ENCODE results near the gene MCF2L2.

Gene MCF2L2

DNA sequence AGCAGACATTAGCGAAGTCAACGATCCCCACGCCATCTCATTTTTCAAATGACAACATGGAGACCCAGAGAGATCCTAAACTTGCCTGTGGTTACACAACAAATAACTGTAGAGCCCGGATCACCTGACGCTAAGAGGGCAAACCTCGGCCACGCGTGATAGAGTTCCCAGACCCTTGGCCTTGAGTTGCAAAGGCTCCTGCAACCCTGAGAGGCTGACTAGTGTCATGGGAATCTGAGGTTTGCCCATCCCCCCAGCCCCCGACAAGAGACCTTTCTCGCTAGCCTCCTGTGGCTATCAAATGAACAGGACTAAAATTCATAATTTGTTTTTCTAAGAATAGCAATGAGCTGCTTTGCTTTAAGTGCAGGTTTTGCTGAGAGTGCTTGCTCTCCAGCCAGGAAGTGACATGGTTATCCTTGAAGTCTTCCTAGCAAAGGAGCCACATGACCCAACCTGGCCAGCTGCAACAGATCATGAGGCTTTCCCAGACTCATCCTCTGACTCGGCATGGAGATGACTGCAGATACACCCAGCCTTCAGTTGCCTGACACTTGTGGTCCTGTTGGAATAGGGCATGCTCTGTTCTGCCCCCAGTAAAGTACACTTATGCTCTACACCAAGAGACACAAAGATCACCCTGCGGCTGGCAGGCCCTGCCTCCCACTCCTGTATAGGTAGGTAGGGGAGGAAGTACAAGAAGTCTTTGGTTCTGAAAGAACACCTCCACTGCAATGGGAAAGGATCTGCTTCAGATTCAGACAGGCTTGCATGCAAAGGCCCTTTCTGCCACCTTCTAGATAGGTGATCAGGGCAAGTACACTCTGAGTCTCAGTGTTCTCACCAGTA lies 36.0 kb downstream of the MCF2L2 start:
- TF ChIP-seq ESRRG (CRISPR knock-in tag; IDR thresholded peaks at IDR 0.05), result no peak
- TF ChIP-seq ZNF565 (CRISPR knock-in tag; conservative IDR thresholded peaks at IDR 0.05; ENCODE audit: low read depth), result no peak
- TF ChIP-seq RARB (CRISPR knock-in tag; IDR thresholded peaks at IDR 0.05), result no peak
- TF ChIP-seq, protein P1, sequence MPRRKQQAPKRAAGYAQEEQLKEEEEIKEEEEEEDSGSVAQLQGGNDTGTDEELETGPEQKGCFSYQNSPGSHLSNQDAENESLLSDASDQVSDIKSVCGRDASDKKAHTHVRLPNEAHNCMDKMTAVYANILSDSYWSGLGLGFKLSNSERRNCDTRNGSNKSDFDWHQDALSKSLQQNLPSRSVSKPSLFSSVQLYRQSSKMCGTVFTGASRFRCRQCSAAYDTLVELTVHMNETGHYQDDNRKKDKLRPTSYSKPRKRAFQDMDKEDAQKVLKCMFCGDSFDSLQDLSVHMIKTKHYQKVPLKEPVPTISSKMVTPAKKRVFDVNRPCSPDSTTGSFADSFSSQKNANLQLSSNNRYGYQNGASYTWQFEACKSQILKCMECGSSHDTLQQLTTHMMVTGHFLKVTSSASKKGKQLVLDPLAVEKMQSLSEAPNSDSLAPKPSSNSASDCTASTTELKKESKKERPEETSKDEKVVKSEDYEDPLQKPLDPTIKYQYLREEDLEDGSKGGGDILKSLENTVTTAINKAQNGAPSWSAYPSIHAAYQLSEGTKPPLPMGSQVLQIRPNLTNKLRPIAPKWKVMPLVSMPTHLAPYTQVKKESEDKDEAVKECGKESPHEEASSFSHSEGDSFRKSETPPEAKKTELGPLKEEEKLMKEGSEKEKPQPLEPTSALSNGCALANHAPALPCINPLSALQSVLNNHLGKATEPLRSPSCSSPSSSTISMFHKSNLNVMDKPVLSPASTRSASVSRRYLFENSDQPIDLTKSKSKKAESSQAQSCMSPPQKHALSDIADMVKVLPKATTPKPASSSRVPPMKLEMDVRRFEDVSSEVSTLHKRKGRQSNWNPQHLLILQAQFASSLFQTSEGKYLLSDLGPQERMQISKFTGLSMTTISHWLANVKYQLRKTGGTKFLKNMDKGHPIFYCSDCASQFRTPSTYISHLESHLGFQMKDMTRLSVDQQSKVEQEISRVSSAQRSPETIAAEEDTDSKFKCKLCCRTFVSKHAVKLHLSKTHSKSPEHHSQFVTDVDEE (CRISPR knock-in tag; IDR thresholded peaks at IDR 0.05), result no peak
- TF ChIP-seq CSDC2 (CRISPR knock-in tag; IDR thresholded peaks at IDR 0.05), result no peak
- TF ChIP-seq GLIS3 (CRISPR knock-in tag; IDR thresholded peaks at IDR 0.05), result no peak
- TF ChIP-seq ZFP3 (CRISPR knock-in tag; IDR thresholded peaks at IDR 0.05), result no peak
- no peak for TF ChIP-seq PPARA (CRISPR knock-in tag; IDR thresholded peaks at IDR 0.05; ENCODE audit: borderline replicate concordance)
- TF ChIP-seq ZNF8 (CRISPR knock-in tag; IDR thresholded peaks at IDR 0.05), result no peak
- no peak for TF ChIP-seq TOX (CRISPR knock-in tag; IDR thresholded peaks at IDR 0.05; ENCODE audit: borderline replicate concordance)
- no peak for ATAC-seq

GRCh38 chr3:183391460-183391859 lies 37.0 kb downstream of the MCF2L2 start:
- ATAC-seq, result no peak
- TF ChIP-seq, protein P1 (CRISPR knock-in tag; IDR thresholded peaks at IDR 0.05), result no peak
- TF ChIP-seq ZFP3 (CRISPR knock-in tag; IDR thresholded peaks at IDR 0.05) (no peak), ARNTL (CRISPR knock-in tag; IDR thresholded peaks at IDR 0.05; ENCODE audit: borderline replicate concordance, low read depth) (no peak), ZC3H10 (CRISPR knock-in tag; IDR thresholded peaks at IDR 0.05) (no peak), GLIS3 (CRISPR knock-in tag; IDR thresholded peaks at IDR 0.05) (no peak), ESRRG (CRISPR knock-in tag; IDR thresholded peaks at IDR 0.05) (no peak), SNAI2 (CRISPR knock-in tag; IDR thresholded peaks at IDR 0.05) (no peak)
- TF ChIP-seq, protein P2, sequence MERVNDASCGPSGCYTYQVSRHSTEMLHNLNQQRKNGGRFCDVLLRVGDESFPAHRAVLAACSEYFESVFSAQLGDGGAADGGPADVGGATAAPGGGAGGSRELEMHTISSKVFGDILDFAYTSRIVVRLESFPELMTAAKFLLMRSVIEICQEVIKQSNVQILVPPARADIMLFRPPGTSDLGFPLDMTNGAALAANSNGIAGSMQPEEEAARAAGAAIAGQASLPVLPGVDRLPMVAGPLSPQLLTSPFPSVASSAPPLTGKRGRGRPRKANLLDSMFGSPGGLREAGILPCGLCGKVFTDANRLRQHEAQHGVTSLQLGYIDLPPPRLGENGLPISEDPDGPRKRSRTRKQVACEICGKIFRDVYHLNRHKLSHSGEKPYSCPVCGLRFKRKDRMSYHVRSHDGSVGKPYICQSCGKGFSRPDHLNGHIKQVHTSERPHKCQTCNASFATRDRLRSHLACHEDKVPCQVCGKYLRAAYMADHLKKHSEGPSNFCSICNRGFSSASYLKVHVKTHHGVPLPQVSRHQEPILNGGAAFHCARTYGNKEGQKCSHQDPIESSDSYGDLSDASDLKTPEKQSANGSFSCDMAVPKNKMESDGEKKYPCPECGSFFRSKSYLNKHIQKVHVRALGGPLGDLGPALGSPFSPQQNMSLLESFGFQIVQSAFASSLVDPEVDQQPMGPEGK (CRISPR knock-in tag; IDR thresholded peaks at IDR 0.05; ENCODE audit: borderline replicate concordance), result no peak

DNA sequence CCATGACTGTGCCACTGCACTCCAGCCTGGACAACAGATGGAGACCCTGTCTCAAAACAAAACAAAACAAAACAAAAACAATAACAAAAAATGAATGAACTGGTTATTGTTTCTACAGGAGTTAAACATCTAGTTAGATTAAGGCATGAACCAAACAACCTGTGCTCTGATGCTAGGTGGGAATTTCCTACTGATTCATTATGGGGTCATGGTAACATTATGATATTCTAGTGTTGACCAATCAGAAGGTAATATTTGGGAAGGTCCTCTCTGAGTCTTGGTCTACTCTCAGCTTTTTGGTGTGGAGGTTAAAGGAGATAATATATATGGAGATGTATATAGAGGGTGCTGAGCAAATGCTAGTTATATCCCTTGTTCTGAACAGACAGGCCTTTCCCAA lies 37.6 kb downstream of the MCF2L2 start:
- no peak for ATAC-seq
- TF ChIP-seq, protein P2 (CRISPR knock-in tag; IDR thresholded peaks at IDR 0.05; ENCODE audit: borderline replicate concordance), result no peak
- TF ChIP-seq POU6F1 (CRISPR knock-in tag; IDR thresholded peaks at IDR 0.05; ENCODE audit: borderline replicate concordance, low read depth), result no peak
- TF ChIP-seq ARNTL (CRISPR knock-in tag; IDR thresholded peaks at IDR 0.05; ENCODE audit: borderline replicate concordance, low read depth), result no peak
- TF ChIP-seq, protein P3, sequence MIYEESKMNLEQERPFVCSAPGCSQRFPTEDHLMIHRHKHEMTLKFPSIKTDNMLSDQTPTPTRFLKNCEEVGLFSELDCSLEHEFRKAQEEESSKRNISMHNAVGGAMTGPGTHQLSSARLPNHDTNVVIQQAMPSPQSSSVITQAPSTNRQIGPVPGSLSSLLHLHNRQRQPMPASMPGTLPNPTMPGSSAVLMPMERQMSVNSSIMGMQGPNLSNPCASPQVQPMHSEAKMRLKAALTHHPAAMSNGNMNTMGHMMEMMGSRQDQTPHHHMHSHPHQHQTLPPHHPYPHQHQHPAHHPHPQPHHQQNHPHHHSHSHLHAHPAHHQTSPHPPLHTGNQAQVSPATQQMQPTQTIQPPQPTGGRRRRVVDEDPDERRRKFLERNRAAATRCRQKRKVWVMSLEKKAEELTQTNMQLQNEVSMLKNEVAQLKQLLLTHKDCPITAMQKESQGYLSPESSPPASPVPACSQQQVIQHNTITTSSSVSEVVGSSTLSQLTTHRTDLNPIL (CRISPR knock-in tag; IDR thresholded peaks at IDR 0.05; ENCODE audit: low read depth), result no peak
- TF ChIP-seq SNAI2 (CRISPR knock-in tag; IDR thresholded peaks at IDR 0.05), result no peak
- TF ChIP-seq GLIS3 (CRISPR knock-in tag; IDR thresholded peaks at IDR 0.05), result no peak
- no peak for TF ChIP-seq TCF4 (CRISPR knock-in tag; IDR thresholded peaks at IDR 0.05; ENCODE audit: borderline replicate concordance)
- TF ChIP-seq ZNF70 (CRISPR knock-in tag; IDR thresholded peaks at IDR 0.05), result no peak
- TF ChIP-seq TOX (CRISPR knock-in tag; IDR thresholded peaks at IDR 0.05; ENCODE audit: borderline replicate concordance), result no peak
- TF ChIP-seq, protein P1 (CRISPR knock-in tag; IDR thresholded peaks at IDR 0.05), result no peak
- TF ChIP-seq ISL1 (CRISPR knock-in tag; IDR thresholded peaks at IDR 0.05), result no peak
- TF ChIP-seq ZNF8 (CRISPR knock-in tag; IDR thresholded peaks at IDR 0.05), result no peak
- TF ChIP-seq ZFP30 (CRISPR knock-in tag; IDR thresholded peaks at IDR 0.05), result no peak
- no peak for TF ChIP-seq ZFP3 (CRISPR knock-in tag; IDR thresholded peaks at IDR 0.05)
- TF ChIP-seq ZNF565 (CRISPR knock-in tag; conservative IDR thresholded peaks at IDR 0.05; ENCODE audit: low read depth), result no peak

Measured in SK-N-SH treated with all-trans-retinoic acid at 6 μM for 48 hours (cell line).